ENCODE data around the gene PAK5. TPM values are rescaled to one million over a fixed set of nuclear protein-coding genes. Genes with fewer than 3 reads are reported as not detected.
A peak's percentile ranks its signal among the peaks of the same experiment; 100 is the strongest.

PAK5 gene
- total and polyA plus RNA-seq, 10 donors, result not detected

GRCh38 chr20:9517297-9518162 lies 321.3 kb downstream of the PAK5 start:
- no peak for DNase-seq
- H3K36me3 ChIP-seq, result no peaks in the 10 kb centered on the region
- WGBS, 5 donors, result 42 to 58% (median 49%) methylated on average over 8 of the region's 8 CpGs
- H3K27ac ChIP-seq, result no peak overlapping the region
- no peaks in the 10 kb centered on the region for H3K9me3 ChIP-seq
- peaks cover 0 to 30% (median 24%) of the 10 kb centered on the region in 6 donors for H3K4me1 ChIP-seq
- no peak for TF ChIP-seq POLR2AphosphoS5 (IDR thresholded peaks at IDR 0.05)
- no peak for TF ChIP-seq CTCF (IDR thresholded peaks at IDR 0.05 in 8 of 11, conservative IDR thresholded peaks at IDR 0.05 in 3 of 11)
- no peak for TF ChIP-seq POLR2A (IDR thresholded peaks at IDR 0.05)
- intact Hi-C loops (cut with DNase I; ENCODE audit: low total_unique reads), result no loop called here
- H3K27me3 ChIP-seq (replicated peaks in 1 of 7), result peaks cover 0 to 78% (median 25%) of the 10 kb centered on the region in 7 donors
- H3K4me3 ChIP-seq, result no peak overlapping the region

GRCh38 chr20:9516234-9516871 lies 322.5 kb downstream of the PAK5 start:
- peak overlapping the region in 7 of 8 donors; percentile 4 to 54 (median 20) for H3K4me3 ChIP-seq
- no peak overlapping the region for H3K27ac ChIP-seq
- intact Hi-C loops (cut with DNase I; ENCODE audit: low total_unique reads), result no loop called here
- H3K9me3 ChIP-seq, result no peaks in the 10 kb centered on the region
- DNase-seq, result no peak
- H3K27me3 ChIP-seq (replicated peaks in 1 of 7), result peaks cover 0 to 89% (median 25%) of the 10 kb centered on the region in 7 donors
- no peak for TF ChIP-seq POLR2A (IDR thresholded peaks at IDR 0.05)
- TF ChIP-seq CTCF (IDR thresholded peaks at IDR 0.05 in 8 of 11, conservative IDR thresholded peaks at IDR 0.05 in 3 of 11), result no peak
- TF ChIP-seq POLR2AphosphoS5 (IDR thresholded peaks at IDR 0.05), result no peak
- peaks cover 0 to 30% (median 24%) of the 10 kb centered on the region in 6 donors for H3K4me1 ChIP-seq
- 3 to 6% (median 4%) methylated on average over 19 to 28 of the region's 28 CpGs for WGBS, 5 donors
- no peaks in the 10 kb centered on the region for H3K36me3 ChIP-seq

GRCh38 chr20:9515741-9516233 lies 323.1 kb downstream of the PAK5 start:
- Histone ChIP-seq H3K4me1 (peaks cover 0 to 30% (median 24%) of the 10 kb centered on the region in 6 donors), H3K36me3 (no peaks in the 10 kb centered on the region), H3K4me3 (peak overlapping the region in 7 of 8 donors; percentile 4 to 54 (median 20)), H3K27me3 (replicated peaks in 1 of 7) (peaks cover 0 to 84% (median 25%) of the 10 kb centered on the region in 7 donors), H3K27ac (no peak overlapping the region), H3K9me3 (no peaks in the 10 kb centered on the region)
- DNase-seq, result no peak
- intact Hi-C loops (cut with DNase I; ENCODE audit: low total_unique reads), result no loop called here
- WGBS, 5 donors, result 3 to 13% (median 4%) methylated on average over 25 to 38 of the region's 38 CpGs
- TF ChIP-seq CTCF (IDR thresholded peaks at IDR 0.05 in 8 of 11, conservative IDR thresholded peaks at IDR 0.05 in 3 of 11) (no peak), POLR2AphosphoS5 (IDR thresholded peaks at IDR 0.05) (no peak), POLR2A (IDR thresholded peaks at IDR 0.05) (no peak)

- DNase-seq, result no peak
- Histone ChIP-seq H3K36me3 (no peaks in the 10 kb centered on the region), H3K4me3 (peak overlapping the region in 3 of 8 donors; percentile 2 to 54 (median 17)), H3K9me3 (no peaks in the 10 kb centered on the region), H3K27ac (no peak overlapping the region), H3K27me3 (replicated peaks in 1 of 7) (peaks cover 0 to 84% (median 25%) of the 10 kb centered on the region in 7 donors), H3K4me1 (peaks cover 0 to 30% (median 24%) of the 10 kb centered on the region in 6 donors)
- intact Hi-C loops (cut with DNase I; ENCODE audit: low total_unique reads), result no loop called here
- 6 to 11% (median 9%) methylated on average over 13 of the region's 13 CpGs for WGBS, 5 donors
- no peak for TF ChIP-seq POLR2AphosphoS5 (IDR thresholded peaks at IDR 0.05)
- no peak for TF ChIP-seq CTCF (IDR thresholded peaks at IDR 0.05 in 8 of 11, conservative IDR thresholded peaks at IDR 0.05 in 3 of 11)
- TF ChIP-seq POLR2A (IDR thresholded peaks at IDR 0.05), result no peak
Measured at GRCh38 chr20:9515214-9515585, 323.7 kb downstream of the PAK5 start.

Data from spleen (tissue), 11 donors.